Measurements from ENCODE around the gene MT4.

MT4 gene

DNA sequence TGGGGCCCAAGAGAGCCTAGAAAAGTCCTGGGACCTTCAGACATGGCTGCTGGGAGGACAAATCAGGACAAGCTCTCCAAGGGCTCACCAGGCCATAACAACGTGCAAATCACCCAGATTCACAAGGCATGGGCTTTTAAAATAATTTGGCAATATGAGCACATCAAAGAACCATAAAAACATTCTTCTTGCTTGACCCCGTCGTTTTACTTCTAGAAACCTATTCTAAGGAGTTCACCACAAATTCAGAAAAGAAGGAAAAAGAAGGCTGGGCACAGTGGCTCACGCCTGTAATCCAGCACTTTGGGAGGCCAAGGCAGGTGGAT, 12.4 kb downstream of the MT4 start:
- TF ChIP-seq POLR2AphosphoS5 (IDR thresholded peaks at IDR 0.05; ENCODE audit: low read depth, low read length), result no peak
- no peak for TF ChIP-seq TAF1 (IDR thresholded peaks at IDR 0.05; ENCODE audit: borderline replicate concordance, insufficient read depth, low read length)
- no peak for TF ChIP-seq FOXP2 (optimal IDR thresholded peaks at IDR 0.05; ENCODE audit: borderline replicate concordance, extremely low read depth, extremely low read length, insufficient read depth)
- no peak for TF ChIP-seq SIN3A (IDR thresholded peaks at IDR 0.05; ENCODE audit: borderline replicate concordance, insufficient read depth, low read length)
- TF ChIP-seq, protein P1, sequence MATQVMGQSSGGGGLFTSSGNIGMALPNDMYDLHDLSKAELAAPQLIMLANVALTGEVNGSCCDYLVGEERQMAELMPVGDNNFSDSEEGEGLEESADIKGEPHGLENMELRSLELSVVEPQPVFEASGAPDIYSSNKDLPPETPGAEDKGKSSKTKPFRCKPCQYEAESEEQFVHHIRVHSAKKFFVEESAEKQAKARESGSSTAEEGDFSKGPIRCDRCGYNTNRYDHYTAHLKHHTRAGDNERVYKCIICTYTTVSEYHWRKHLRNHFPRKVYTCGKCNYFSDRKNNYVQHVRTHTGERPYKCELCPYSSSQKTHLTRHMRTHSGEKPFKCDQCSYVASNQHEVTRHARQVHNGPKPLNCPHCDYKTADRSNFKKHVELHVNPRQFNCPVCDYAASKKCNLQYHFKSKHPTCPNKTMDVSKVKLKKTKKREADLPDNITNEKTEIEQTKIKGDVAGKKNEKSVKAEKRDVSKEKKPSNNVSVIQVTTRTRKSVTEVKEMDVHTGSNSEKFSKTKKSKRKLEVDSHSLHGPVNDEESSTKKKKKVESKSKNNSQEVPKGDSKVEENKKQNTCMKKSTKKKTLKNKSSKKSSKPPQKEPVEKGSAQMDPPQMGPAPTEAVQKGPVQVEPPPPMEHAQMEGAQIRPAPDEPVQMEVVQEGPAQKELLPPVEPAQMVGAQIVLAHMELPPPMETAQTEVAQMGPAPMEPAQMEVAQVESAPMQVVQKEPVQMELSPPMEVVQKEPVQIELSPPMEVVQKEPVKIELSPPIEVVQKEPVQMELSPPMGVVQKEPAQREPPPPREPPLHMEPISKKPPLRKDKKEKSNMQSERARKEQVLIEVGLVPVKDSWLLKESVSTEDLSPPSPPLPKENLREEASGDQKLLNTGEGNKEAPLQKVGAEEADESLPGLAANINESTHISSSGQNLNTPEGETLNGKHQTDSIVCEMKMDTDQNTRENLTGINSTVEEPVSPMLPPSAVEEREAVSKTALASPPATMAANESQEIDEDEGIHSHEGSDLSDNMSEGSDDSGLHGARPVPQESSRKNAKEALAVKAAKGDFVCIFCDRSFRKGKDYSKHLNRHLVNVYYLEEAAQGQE (IDR thresholded peaks at IDR 0.05; ENCODE audit: insufficient read depth in 1 of 2, low read depth in 2 of 2, low read length in 2 of 2), result no peak

DNA sequence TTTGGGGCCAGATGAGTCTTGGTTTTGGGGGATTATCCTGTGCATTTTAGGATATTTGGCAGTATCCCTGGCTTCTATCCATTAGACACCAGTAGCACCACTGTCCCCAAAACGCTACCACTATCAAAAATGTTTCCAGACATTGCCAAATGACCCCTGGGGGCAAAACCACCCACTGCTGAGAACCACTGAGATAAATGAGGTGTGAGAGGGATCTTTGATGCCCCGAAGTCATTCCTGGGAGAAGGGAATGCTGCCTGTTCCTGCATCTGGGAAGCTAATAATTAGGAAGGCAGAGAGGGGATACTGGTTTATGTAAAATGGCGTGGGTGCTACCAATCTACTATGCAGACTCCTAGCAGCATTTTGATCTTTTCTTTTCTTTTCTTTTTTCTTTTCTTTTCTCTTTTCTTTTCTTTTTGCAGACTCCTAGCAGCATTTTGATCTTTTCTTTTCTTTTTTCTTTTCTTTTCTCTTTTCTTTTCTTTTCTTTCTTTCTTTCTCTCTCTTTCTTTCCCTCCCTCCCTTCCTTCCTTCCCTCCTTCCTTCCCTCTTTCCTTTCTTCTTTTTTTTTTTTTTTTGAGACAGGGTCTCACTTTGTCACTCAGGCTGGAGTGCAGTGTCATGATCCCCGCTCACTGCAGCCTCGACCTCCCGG, 15.6 kb downstream of the MT4 start:
- no peak for TF ChIP-seq TAF1 (IDR thresholded peaks at IDR 0.05; ENCODE audit: borderline replicate concordance, insufficient read depth, low read length)

DNA sequence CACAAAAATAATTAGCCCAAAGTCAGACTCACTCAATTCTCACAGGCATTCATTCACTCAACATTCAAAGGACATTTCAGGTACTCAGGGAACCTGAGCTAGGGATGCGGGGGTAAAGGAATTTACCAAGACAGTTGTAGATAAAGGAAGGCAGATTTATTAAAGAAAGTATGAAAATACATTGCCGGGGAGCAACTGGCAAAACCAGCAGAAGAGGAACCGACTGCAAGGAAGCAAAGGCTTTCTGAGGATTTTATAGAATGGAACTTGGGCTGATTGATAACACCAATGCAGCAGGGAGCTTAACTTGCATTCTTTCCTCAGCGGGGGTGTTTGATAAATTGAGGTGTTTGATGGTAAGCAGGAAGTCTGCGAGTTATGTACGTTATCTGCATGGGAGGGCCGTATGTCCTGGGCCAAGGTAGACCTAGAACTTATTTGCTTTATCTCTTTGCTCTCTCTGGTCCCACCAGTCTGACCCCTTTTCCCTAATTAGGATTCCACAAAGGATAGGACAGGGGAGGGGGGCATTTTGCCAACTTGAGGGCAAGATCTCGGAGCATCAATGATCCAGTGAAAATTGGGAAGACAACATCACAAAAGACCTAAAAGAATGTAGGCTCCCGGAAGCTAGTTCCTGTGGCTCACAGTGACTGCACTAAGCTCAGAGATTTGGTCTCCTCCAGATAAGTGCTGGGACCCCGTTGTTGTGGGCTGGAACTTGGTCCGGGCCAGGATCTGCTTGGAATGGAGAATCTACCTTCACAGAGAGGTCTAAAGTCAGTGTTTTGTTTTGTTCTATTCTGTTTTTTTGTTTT, 18.7 kb downstream of the MT4 start:
- no peak for TF ChIP-seq FOXP2 (optimal IDR thresholded peaks at IDR 0.05; ENCODE audit: borderline replicate concordance, extremely low read depth, extremely low read length, insufficient read depth)
- TF ChIP-seq POLR2AphosphoS5 (IDR thresholded peaks at IDR 0.05; ENCODE audit: low read depth, low read length), result no peak
- no peak for TF ChIP-seq TAF1 (IDR thresholded peaks at IDR 0.05; ENCODE audit: borderline replicate concordance, insufficient read depth, low read length)
- TF ChIP-seq SIN3A (IDR thresholded peaks at IDR 0.05; ENCODE audit: borderline replicate concordance, insufficient read depth, low read length), result no peak
- TF ChIP-seq, protein P1 (IDR thresholded peaks at IDR 0.05; ENCODE audit: insufficient read depth in 1 of 2, low read depth in 2 of 2, low read length in 2 of 2), result no peak

DNA sequence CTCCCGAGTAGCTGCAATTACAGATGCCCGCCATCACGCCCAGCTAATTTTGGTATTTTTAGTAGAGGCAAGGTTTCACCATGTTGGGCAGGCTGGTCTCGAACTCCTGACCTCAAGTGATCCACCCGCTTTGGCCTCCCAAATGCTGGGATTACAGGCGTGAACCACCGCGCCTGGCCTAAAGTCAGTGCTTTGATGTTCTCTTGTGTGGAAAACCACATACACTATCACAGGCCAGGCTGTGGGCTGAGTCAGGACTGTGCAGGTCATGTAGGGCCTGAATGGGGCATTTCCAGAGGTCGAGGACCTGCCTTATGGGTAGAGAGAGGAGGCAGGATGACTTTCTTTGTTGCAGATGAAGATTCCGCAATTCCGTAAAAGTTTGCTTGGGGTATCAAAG, 19.4 kb downstream of the MT4 start:
- no peak for TF ChIP-seq TAF1 (IDR thresholded peaks at IDR 0.05; ENCODE audit: borderline replicate concordance, insufficient read depth, low read length)
- TF ChIP-seq POLR2AphosphoS5 (IDR thresholded peaks at IDR 0.05; ENCODE audit: low read depth, low read length), result no peak
- TF ChIP-seq, protein P1 (IDR thresholded peaks at IDR 0.05; ENCODE audit: insufficient read depth in 1 of 2, low read depth in 2 of 2, low read length in 2 of 2), result no peak
- TF ChIP-seq FOXP2 (optimal IDR thresholded peaks at IDR 0.05; ENCODE audit: borderline replicate concordance, extremely low read depth, extremely low read length, insufficient read depth), result no peak
- no peak for TF ChIP-seq SIN3A (IDR thresholded peaks at IDR 0.05; ENCODE audit: borderline replicate concordance, insufficient read depth, low read length)

DNA sequence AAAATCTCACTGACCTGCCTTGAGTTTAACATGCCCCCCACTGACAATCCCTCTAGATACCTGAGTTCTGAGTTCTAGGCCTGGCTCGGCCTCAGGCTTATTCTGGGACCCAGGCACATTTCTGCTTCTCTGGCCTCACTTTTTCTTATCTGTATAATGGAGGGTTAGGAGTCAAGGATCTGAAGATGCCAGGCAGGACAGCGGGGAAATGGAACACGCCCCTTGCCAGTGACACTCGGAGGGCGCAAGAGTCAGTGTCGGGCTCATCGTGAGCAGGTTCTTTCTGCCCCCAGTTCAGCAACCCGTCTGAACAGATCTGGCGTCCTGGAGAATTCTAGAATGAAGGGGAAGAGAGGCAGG, 23.9 kb downstream of the MT4 start:
- no peak for TF ChIP-seq TAF1 (IDR thresholded peaks at IDR 0.05; ENCODE audit: borderline replicate concordance, insufficient read depth, low read length)
- no peak for TF ChIP-seq POLR2AphosphoS5 (IDR thresholded peaks at IDR 0.05; ENCODE audit: low read depth, low read length)
- TF ChIP-seq, protein P1 (IDR thresholded peaks at IDR 0.05; ENCODE audit: insufficient read depth in 1 of 2, low read depth in 2 of 2, low read length in 2 of 2), result no peak
- no peak for TF ChIP-seq SIN3A (IDR thresholded peaks at IDR 0.05; ENCODE audit: borderline replicate concordance, insufficient read depth, low read length)
- TF ChIP-seq FOXP2 (optimal IDR thresholded peaks at IDR 0.05; ENCODE audit: borderline replicate concordance, extremely low read depth, extremely low read length, insufficient read depth), result no peak

All from PFSK-1 (cell line).